GM18505 (cell line): ENCODE results near the gene PLXNA4.

Source experiments
- ATAC-seq: cut with Tn5 transposase; IDR thresholded peaks from one replicate; pipeline ENCODE4 v1.9.1; 2021; ENCODE audit not compliant: unreplicated experiment
- POLR2A ChIP-seq: IDR thresholded peaks from 4 replicates; pipeline ENCODE4 v1.6.1; 2011; ENCODE audit warnings: borderline replicate concordance; ENCODE audit not compliant: insufficient read depth, insufficient read length; ENCODE audit errors: extremely low read depth

The PLXNA4 gene

GRCh38 chr7:132164558-132165125 is 411.6 kb downstream of the PLXNA4 start:
- no peak for ATAC-seq
- TF ChIP-seq POLR2A = no peak

GRCh38 chr7:132162556-132163144 is 413.6 kb downstream of the PLXNA4 start:
- TF ChIP-seq POLR2A = no peak
- ATAC-seq = no peak

- no peak for ATAC-seq
- TF ChIP-seq POLR2A = no peak
These were observed 414.3 kb downstream of the PLXNA4 start for GRCh38 chr7:132161976-132162375.

- TF ChIP-seq POLR2A = no peak
- no peak for ATAC-seq
These were observed 414.7 kb downstream of the PLXNA4 start for GRCh38 chr7:132161533-132161915.

GRCh38 chr7:132160611-132161532 is 415.4 kb downstream of the PLXNA4 start:
- no peak for TF ChIP-seq POLR2A
- no peak for ATAC-seq

GRCh38 chr7:132158841-132159240 is 417.4 kb downstream of the PLXNA4 start:
- no peak for ATAC-seq
- TF ChIP-seq POLR2A = no peak

- no peak for ATAC-seq
- TF ChIP-seq POLR2A = no peak
These were observed 418.1 kb downstream of the PLXNA4 start for GRCh38 chr7:132158166-132158565.

GRCh38 chr7:132155715-132156114 is 420.6 kb downstream of the PLXNA4 start:
- TF ChIP-seq POLR2A = no peak
- no peak for ATAC-seq

- ATAC-seq = no peak
- no peak for TF ChIP-seq POLR2A
These were observed 421.4 kb downstream of the PLXNA4 start for GRCh38 chr7:132154695-132155471.

GRCh38 chr7:132154248-132154647 is 422.0 kb downstream of the PLXNA4 start:
- no peak for TF ChIP-seq POLR2A

GRCh38 chr7:132152131-132152889 is 424.0 kb downstream of the PLXNA4 start:
- TF ChIP-seq POLR2A = no peak
- ATAC-seq = no peak

More at GRCh38 chr7:132154248-132154647, 422.0 kb downstream of the PLXNA4 start:
- no peak for ATAC-seq

GRCh38 chr7:132150711-132151110 is 425.6 kb downstream of the PLXNA4 start:
- no peak for TF ChIP-seq POLR2A
- no peak for ATAC-seq
